ENCODE measurements around the gene OR10D3. TPM values are rescaled to one million over a fixed set of nuclear protein-coding genes. Genes with fewer than 3 reads are reported as not detected.

OR10D3 gene
- total RNA-seq, 1 experiment from 2014 or later, result not detected

- no peak for ATAC-seq
- DNase-seq (ENCODE audit: low read depth, low spot score), result no peak
- BruUV-seq (replicated peaks), result no TSS peak
- no peaks in the 10 kb centered on the region for H3K79me2 ChIP-seq (ENCODE audit: insufficient read depth, low read length)
- H3K36me3 ChIP-seq (ENCODE audit: control insufficient read depth in 1 of 2, insufficient read depth in 2 of 2, low read length in 2 of 2), result no peaks in the 10 kb centered on the region
- H3K9ac ChIP-seq (ENCODE audit: low read length), result no peak overlapping the region
- no peaks in the 10 kb centered on the region for H3K9me3 ChIP-seq (ENCODE audit: control insufficient read depth in 1 of 2, insufficient read depth in 1 of 2, low read depth in 1 of 2, low read length in 2 of 2)
- no peak for TF ChIP-seq ZFX (IDR thresholded peaks at IDR 0.05)
- no peak for TF ChIP-seq FOSL1 (IDR thresholded peaks at IDR 0.05; ENCODE audit: low read depth)
- no peak for TF ChIP-seq MAX (IDR thresholded peaks at IDR 0.05)
- no peak for TF ChIP-seq POLR2A (IDR thresholded peaks at IDR 0.05; ENCODE audit: borderline replicate concordance, extremely low read depth, insufficient read depth, insufficient read length)
- TF ChIP-seq REST (IDR thresholded peaks at IDR 0.05; ENCODE audit: low read depth), result no peak
- no peak for TF ChIP-seq SP1 (IDR thresholded peaks at IDR 0.05; ENCODE audit: low read depth)
- TF ChIP-seq RAD21 (IDR thresholded peaks at IDR 0.05; ENCODE audit: low read depth), result no peak
- no peak for TF ChIP-seq EZH2 (IDR thresholded peaks at IDR 0.05)
- no peak for TF ChIP-seq YY1 (IDR thresholded peaks at IDR 0.05; ENCODE audit: extremely low read depth, insufficient replicate concordance, low read depth, low read length)
- TF ChIP-seq SIN3A (IDR thresholded peaks at IDR 0.05; ENCODE audit: low read depth), result no peak
- TF ChIP-seq TCF7L2 (IDR thresholded peaks at IDR 0.05; ENCODE audit: borderline replicate concordance, extremely low read depth, insufficient read depth, insufficient read length), result no peak
- TF ChIP-seq CEBPB (IDR thresholded peaks at IDR 0.05; ENCODE audit: low read depth), result no peak
- no peak for TF ChIP-seq CBX3 (IDR thresholded peaks at IDR 0.05; ENCODE audit: low read depth)
- TF ChIP-seq EGR1 (IDR thresholded peaks at IDR 0.05; ENCODE audit: low read depth), result no peak
- H3K4me2 ChIP-seq (ENCODE audit: low read length), result no peak overlapping the region
- H3K4me1 ChIP-seq (ENCODE audit: control insufficient read depth in 1 of 2, insufficient read depth in 2 of 2, low read length in 2 of 2), result no peaks in the 10 kb centered on the region
- H3K9me2 ChIP-seq (ENCODE audit: insufficient read depth), result no peaks in the 10 kb centered on the region
- H3K27me3 ChIP-seq (ENCODE audit: insufficient read depth, low read length), result no peaks in the 10 kb centered on the region
- no peak overlapping the region for H3K27ac ChIP-seq (ENCODE audit: low read depth, low read length)
- POLR2A ChIA-PET, result no interaction called here
- no peak overlapping the region for H2AFZ ChIP-seq (ENCODE audit: low read depth, low read length, poor library complexity, severe bottlenecking)
- RAD21 ChIA-PET (ENCODE audit: low non-redundant PET in 1 of 2, low total read pairs in 2 of 2, uncharacterized antibody in 2 of 2, unreplicated experiment in 2 of 2), result no interaction called here
- intact Hi-C loops (cut with micrococcal nuclease), result no loop called here
- H4K20me1 ChIP-seq (ENCODE audit: insufficient read depth), result no peaks in the 10 kb centered on the region
- no peak overlapping the region for H3K4me3 ChIP-seq (replicated peaks in 1 of 2; ENCODE audit: low read depth in 1 of 2, low read length in 2 of 2)
- CTCF ChIA-PET, result no interaction called here
Observed at GRCh38 chr11:124143034-124143433, 40.1 kb upstream of the OR10D3 start.
